Measurements from ENCODE around the gene DNHD1. TPM values are rescaled to one million over a fixed set of nuclear protein-coding genes. Genes with fewer than 3 reads are reported as not detected.

The DNHD1 gene
- total RNA-seq, 1 experiment from 2014 or later = 13.9 TPM

- Histone ChIP-seq H3K27ac (no peak overlapping the region), H3K79me2 (ENCODE audit: low read depth) (no peaks in the 10 kb centered on the region), H3K4me3 (no peak overlapping the region), H3K4me2 (peak overlapping the region; percentile 79), H3K27me3 (ENCODE audit: insufficient read depth, low read depth) (no peaks in the 10 kb centered on the region), H3K4me1 (replicated peaks; ENCODE audit: insufficient read depth) (no peaks in the 10 kb centered on the region), H3K36me3 (ENCODE audit: low read depth) (no peaks in the 10 kb centered on the region), H3K9me2 (ENCODE audit: insufficient read depth) (no peaks in the 10 kb centered on the region), H3K9me3 (ENCODE audit: insufficient read depth, low read depth) (no peaks in the 10 kb centered on the region), H2AFZ (no peak overlapping the region), H3F3A (ENCODE audit: insufficient read depth, low read depth) (peaks cover 18% of the 10 kb centered on the region), H4K20me1 (ENCODE audit: insufficient read depth) (no peaks in the 10 kb centered on the region)
- no peak for DNase-seq
- BruUV-seq (replicated peaks) = no TSS peak
- ChIA-PET POLR2A (ENCODE audit: unreplicated experiment) (interaction anchor here (1.2 kb wide), 1 partner anchor 83 kb away, joined by 14 read pairs; the partner anchor contains the start of gene SMPD1), CTCF (interaction anchor here (0.5 kb wide), 1 partner anchor 94 kb away, joined by 3 read pairs; no protein-coding TSS in a partner anchor)
- intact Hi-C loops (cut with micrococcal nuclease; ENCODE audit: unreplicated experiment) = loop anchor here (10.0 kb wide), 1 partner anchor 132 kb away; the partner anchor contains the start of genes ILK and RRP8
- TF ChIP-seq CTCF (conservative IDR thresholded peaks at IDR 0.05) (no peak), EZH2 (IDR thresholded peaks at IDR 0.05; ENCODE audit: low read depth) (no peak)
Measured at GRCh38 chr11:6472934-6473333, 24.1 kb upstream of the DNHD1 start.

- Histone ChIP-seq H3K27me3 (ENCODE audit: insufficient read depth, low read depth) (no peaks in the 10 kb centered on the region), H3K4me1 (replicated peaks; ENCODE audit: insufficient read depth) (no peaks in the 10 kb centered on the region), H4K20me1 (ENCODE audit: insufficient read depth) (no peaks in the 10 kb centered on the region), H3K4me3 (peak within 1 kb of the TSS; percentile 71; the same call in 1 of the 2 replicates), H3K79me2 (ENCODE audit: low read depth) (no peaks in the 10 kb centered on the region), H3K9me3 (ENCODE audit: insufficient read depth, low read depth) (no peaks in the 10 kb centered on the region), H3K27ac (peak within 1 kb of the TSS; percentile 68), H3K9me2 (ENCODE audit: insufficient read depth) (no peaks in the 10 kb centered on the region), H3K4me2 (peak within 1 kb of the TSS; percentile 81), H3F3A (ENCODE audit: insufficient read depth, low read depth) (peaks cover 18% of the 10 kb centered on the region), H2AFZ (peak within 1 kb of the TSS; percentile 86), H3K36me3 (ENCODE audit: low read depth) (no peaks in the 10 kb centered on the region)
- TF ChIP-seq EZH2 (IDR thresholded peaks at IDR 0.05; ENCODE audit: low read depth) (no peak), CTCF (conservative IDR thresholded peaks at IDR 0.05) (peak; percentile 22; the same call in 1 of the 2 replicates)
- intact Hi-C loops (cut with micrococcal nuclease; ENCODE audit: unreplicated experiment) = loop anchor here (10.0 kb wide), 1 partner anchor 131 kb away; the partner anchor contains the start of genes ILK and RRP8
- peak; percentile 63 to 78 for DNase-seq
- BruUV-seq (replicated peaks) = no TSS peak
- CTCF ChIA-PET = interaction anchor here (0.7 kb wide), 1 partner anchor 157 kb away, joined by 4 read pairs; no protein-coding TSS in a partner anchor
- POLR2A ChIA-PET (ENCODE audit: unreplicated experiment) = interaction anchor here (0.6 to 1.2 kb wide), 2 partner anchors 84 to 450 kb away, joined by 14 to 16 read pairs; partner anchors contain the start of gene SMPD1
Measured at GRCh38 chr11:6473451-6474412, 23.3 kb upstream of the DNHD1 start, which contains the start of gene TRIM3. Gene TRIM3, minus strand, starts transcription at chr11:6473941. Its CDS starts 8,246 bp downstream, at chr11:6465695.

GRCh38 chr11:6474413-6474792, 22.7 kb upstream of the DNHD1 start:
- H2AFZ ChIP-seq = peak overlapping the region; percentile 65; the same call in 1 of the 2 replicates
- intact Hi-C loops (cut with micrococcal nuclease; ENCODE audit: unreplicated experiment) = loop anchor here (10.0 kb wide), 1 partner anchor 130 kb away; the partner anchor contains the start of genes ILK and RRP8
- no peaks in the 10 kb centered on the region for H4K20me1 ChIP-seq (ENCODE audit: insufficient read depth)
- peak overlapping the region; percentile 81 for H3K4me2 ChIP-seq
- peaks cover 18% of the 10 kb centered on the region for H3F3A ChIP-seq (ENCODE audit: insufficient read depth, low read depth)
- H3K9me3 ChIP-seq (ENCODE audit: insufficient read depth, low read depth) = no peaks in the 10 kb centered on the region
- POLR2A ChIA-PET (ENCODE audit: unreplicated experiment) = interaction anchor here (0.6 kb wide), 1 partner anchor 451 kb away, joined by 16 read pairs; no protein-coding TSS in a partner anchor
- no peaks in the 10 kb centered on the region for H3K27me3 ChIP-seq (ENCODE audit: insufficient read depth, low read depth)
- H3K36me3 ChIP-seq (ENCODE audit: low read depth) = no peaks in the 10 kb centered on the region
- DNase-seq = no peak
- H3K27ac ChIP-seq = peak overlapping the region; percentile 68
- no peaks in the 10 kb centered on the region for H3K4me1 ChIP-seq (replicated peaks; ENCODE audit: insufficient read depth)
- H3K4me3 ChIP-seq = peak overlapping the region; percentile 56; the same call in 1 of the 2 replicates
- peaks cover 5% of the 10 kb centered on the region; the same call in 1 of the 2 replicates for H3K79me2 ChIP-seq (ENCODE audit: low read depth)
- H3K9me2 ChIP-seq (ENCODE audit: insufficient read depth) = no peaks in the 10 kb centered on the region
- TF ChIP-seq CTCF (conservative IDR thresholded peaks at IDR 0.05) (no peak), EZH2 (IDR thresholded peaks at IDR 0.05; ENCODE audit: low read depth) (no peak)
- BruUV-seq (replicated peaks) = TSS peak; percentile 96
- CTCF ChIA-PET = interaction anchor here (0.7 kb wide), 1 partner anchor 157 kb away, joined by 4 read pairs; no protein-coding TSS in a partner anchor

Data from PC-9 (cell line).